Measurements from ENCODE around the gene ABCC10.
A peak's percentile ranks its signal among the peaks of the same experiment; 100 is the strongest.
"Not testable (repeated sequence)": the region's sequence is repeated elsewhere in the genome, so short reads cannot be mapped to it uniquely, and the experiment has no call there.

ABCC10 gene

GRCh38 chr6:43408259-43408658 is 19.1 kb upstream of the ABCC10 start:
- DNase-seq: no peak

- not testable (repeated sequence) for DNase-seq
Observed at GRCh38 chr6:43410776-43411175, 16.6 kb upstream of the ABCC10 start.

GRCh38 chr6:43412541-43412940 is 14.8 kb upstream of the ABCC10 start:
- DNase-seq: no peak

GRCh38 chr6:43413002-43413401 is 14.3 kb upstream of the ABCC10 start:
- no peak for DNase-seq

- not testable (repeated sequence) for DNase-seq
Observed at GRCh38 chr6:43415275-43415674, 12.1 kb upstream of the ABCC10 start.

GRCh38 chr6:43416935-43417334 is 10.4 kb upstream of the ABCC10 start:
- no peak for DNase-seq

- DNase-seq: no peak
Observed at GRCh38 chr6:43420012-43420709, 7.2 kb upstream of the ABCC10 start.

- DNase-seq: no peak
Observed at GRCh38 chr6:43421831-43422230, 5.5 kb upstream of the ABCC10 start.

- not testable (repeated sequence) for DNase-seq
Observed at GRCh38 chr6:43425083-43425482, 2.3 kb upstream of the ABCC10 start.

- DNase-seq: no peak
Observed at GRCh38 chr6:43426928-43427405, 374 bp upstream of the ABCC10 start.

GRCh38 chr6:43428112-43428570 is 800 bp downstream of the ABCC10 start:
- no peak for DNase-seq

GRCh38 chr6:43428874-43429273 is 1.5 kb downstream of the ABCC10 start:
- no peak for DNase-seq

GRCh38 chr6:43432009-43432945 is 4.9 kb downstream of the ABCC10 start:
- no peak for DNase-seq

GRCh38 chr6:43433148-43433547 is 5.8 kb downstream of the ABCC10 start:
- DNase-seq: no peak

- DNase-seq: no peak
Observed at GRCh38 chr6:43434001-43434840, 6.9 kb downstream of the ABCC10 start.

- DNase-seq: no peak
Observed at GRCh38 chr6:43434943-43435342, 7.6 kb downstream of the ABCC10 start.

- no peak for DNase-seq
Observed at GRCh38 chr6:43435682-43436437, 8.5 kb downstream of the ABCC10 start.

GRCh38 chr6:43436577-43437282 is 9.4 kb downstream of the ABCC10 start:
- DNase-seq: peak; percentile 67

GRCh38 chr6:43437700-43438099 is 10.4 kb downstream of the ABCC10 start:
- no peak for DNase-seq

- DNase-seq: no peak
Observed at GRCh38 chr6:43442935-43443334, 15.6 kb downstream of the ABCC10 start.

GRCh38 chr6:43444036-43444435 is 16.7 kb downstream of the ABCC10 start:
- DNase-seq: no peak

Data from fibroblast of upper back skin (primary cell).